AG04450 (cell line): ENCODE results near the gene IGSF1. TPM values are rescaled to one million over a fixed set of nuclear protein-coding genes. Genes with fewer than 3 reads are reported as not detected.
"Not testable (repeated sequence)": the region's sequence is repeated elsewhere in the genome, so short reads cannot be mapped to it uniquely, and the experiment has no call there.

Experiments
- CTCF ChIA-PET: fragments of 300-600, 350-600 bp; formaldehyde crosslinking; extraction: SDS; loops from one replicate; lab custom pipeline; 2022; ENCODE audit warnings: antibody characterized with exemption, inconsistent platforms; lab: Charles Lee
- POLR2A ChIA-PET: fragments of 350-600 bp; formaldehyde crosslinking; extraction: SDS; loops from one replicate; lab custom pipeline; 2021; ENCODE audit warnings: antibody characterized with exemption, inconsistent platforms; lab: Yijun Ruan, JAX
- DNase-seq: peaks from one replicate; pipeline ENCODE4 v3.0.0-alpha.2; 2011; ENCODE audit warnings: low read depth, low spot score
- H3K27ac ChIP-seq: one replicate; pipeline ENCODE4 v1.5.1; 2012; ENCODE audit warnings: low read depth, low read length, control low read depth
- H3K27me3 ChIP-seq: one replicate; pipeline ENCODE4 v1.6.0; 2012; ENCODE audit warnings: low read length; ENCODE audit not compliant: control insufficient read depth, insufficient read depth
- H3K4me3 ChIP-seq: 2 replicates; pipeline ENCODE4 v1.5.1; 2011; ENCODE audit warnings: mild to moderate bottlenecking, low read depth, low read length, control low read depth
- H3K9me3 ChIP-seq: 2 replicates; pipeline ENCODE4 v1.5.1; 2012; ENCODE audit warnings: low read length; ENCODE audit not compliant: control insufficient read depth, insufficient read depth
- CTCF ChIP-seq: IDR thresholded peaks from 2 replicates; pipeline ENCODE4 v1.5.1; 2011; ENCODE audit warnings: low read depth, low read length, control low read depth, inconsistent platforms
- polyA plus RNA-seq: library from polyadenylated mRNA; depleted of rRNA; stranded (reverse); fragments of >200 nt; gene quantifications from 2 replicates; pipeline ENCODE4 v1.2.3, GENCODE V29; 2011

IGSF1 gene
- polyA plus RNA-seq, 1 experiment: not detected

DNA sequence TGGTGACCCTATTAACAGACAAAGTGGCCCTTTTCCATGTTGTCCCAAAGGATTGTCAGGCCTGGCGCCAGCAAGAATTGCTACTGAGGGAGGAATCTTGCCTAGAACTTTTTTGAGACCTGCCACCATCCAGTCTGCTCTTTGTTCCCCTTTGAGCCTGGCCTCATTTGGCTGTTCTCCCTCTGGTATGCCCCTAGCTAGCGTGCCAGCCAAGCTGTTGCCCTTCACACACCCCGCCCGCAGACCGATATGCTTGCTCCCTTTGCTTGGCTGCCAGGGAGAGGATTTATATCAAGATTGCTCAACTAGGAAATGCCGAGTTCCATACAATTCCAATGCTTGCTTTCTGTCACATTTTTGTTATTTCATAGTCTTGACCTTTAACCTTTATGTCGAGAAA lies 24.4 kb downstream of the IGSF1 start:
- TF ChIP-seq CTCF: no peak
- Histone ChIP-seq H3K27me3 (no peaks in the 10 kb centered on the region), H3K4me3 (no peak overlapping the region), H3K27ac (no peak overlapping the region), H3K9me3 (no peaks in the 10 kb centered on the region)
- ChIA-PET CTCF (no interaction called here), POLR2A (no interaction called here)
- DNase-seq: no peak

- POLR2A ChIA-PET: no interaction called here
- Histone ChIP-seq H3K9me3 (no peaks in the 10 kb centered on the region), H3K27me3 (no peaks in the 10 kb centered on the region), H3K27ac (no peak overlapping the region), H3K4me3 (no peak overlapping the region)
- no peak for DNase-seq
- CTCF ChIA-PET: no interaction called here
- TF ChIP-seq CTCF: no peak
These were observed 25.1 kb downstream of the IGSF1 start for GRCh38 chrX:131264053-131264452.

- Histone ChIP-seq H3K27me3 (no peaks in the 10 kb centered on the region), H3K4me3 (no peak overlapping the region), H3K9me3 (no peaks in the 10 kb centered on the region), H3K27ac (no peak overlapping the region)
- DNase-seq: no peak
- TF ChIP-seq CTCF: no peak
- ChIA-PET CTCF (no interaction called here), POLR2A (no interaction called here)
These were observed 26.1 kb downstream of the IGSF1 start for GRCh38 chrX:131262738-131263679.

GRCh38 chrX:131262200-131262599 lies 26.9 kb downstream of the IGSF1 start:
- CTCF ChIA-PET: no interaction called here
- Histone ChIP-seq H3K27me3 (no peaks in the 10 kb centered on the region), H3K9me3 (no peaks in the 10 kb centered on the region), H3K4me3 (no peak overlapping the region), H3K27ac (no peak overlapping the region)
- POLR2A ChIA-PET: no interaction called here
- TF ChIP-seq CTCF: no peak
- DNase-seq: no peak

GRCh38 chrX:131257367-131257766 lies 31.7 kb downstream of the IGSF1 start:
- no peaks in the 10 kb centered on the region for H3K9me3 ChIP-seq
- DNase-seq: no peak
- POLR2A ChIA-PET: no interaction called here
- TF ChIP-seq CTCF: no peak
- no peak overlapping the region for H3K4me3 ChIP-seq
- no peaks in the 10 kb centered on the region for H3K27me3 ChIP-seq
- no peak overlapping the region for H3K27ac ChIP-seq
- CTCF ChIA-PET: no interaction called here

DNA sequence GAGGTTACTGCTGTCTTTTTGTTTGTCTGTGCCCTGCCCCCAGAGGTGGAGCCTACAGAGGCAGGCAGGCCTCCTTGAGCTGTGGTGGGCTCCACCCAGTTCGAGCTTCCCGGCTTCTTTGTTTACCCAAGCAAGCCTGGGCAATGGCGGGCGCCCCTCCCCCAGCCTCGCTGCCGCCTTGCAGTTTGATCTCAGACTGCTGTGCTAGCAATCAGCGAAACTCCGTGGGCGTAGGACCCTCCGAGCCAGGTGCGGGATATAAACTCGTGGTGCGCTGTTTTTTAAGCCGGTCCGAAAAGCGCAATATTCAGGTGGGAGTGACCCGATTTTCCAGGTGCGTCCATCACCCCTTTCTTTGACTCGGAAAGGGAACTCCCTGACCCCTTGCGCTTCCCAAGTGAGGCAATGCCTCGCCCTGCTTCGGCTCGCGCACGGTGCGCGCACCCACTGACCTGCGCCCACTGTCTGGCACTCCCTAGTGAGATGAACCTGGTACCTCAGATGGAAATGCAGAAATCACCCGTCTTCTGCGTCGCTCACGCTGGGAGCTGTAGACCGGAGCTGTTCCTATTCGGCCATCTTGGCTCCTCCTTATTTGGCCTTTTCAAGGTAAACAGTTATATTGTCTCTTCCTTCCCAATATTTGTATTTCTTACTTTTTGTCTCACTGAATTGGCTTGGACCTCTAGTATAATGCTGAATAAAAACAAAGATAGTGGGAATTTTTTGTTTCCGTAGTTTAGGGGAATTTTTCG lies 37.9 kb downstream of the IGSF1 start:
- DNase-seq, H3K4me3 ChIP-seq, CTCF ChIA-PET, H3K27ac ChIP-seq, H3K9me3 ChIP-seq, POLR2A ChIA-PET, H3K27me3 ChIP-seq: not testable (repeated sequence)
